SU-DHL-6 (cell line): ENCODE results near the gene AKR1C3.

ENCODE experiments used
- H2AFZ ChIP-seq: fragments of 200-600 bp; sonication (generic); 2 replicates; pipeline ENCODE4 v1.6.1; 2014; ENCODE audit warnings: low read depth, mild to moderate bottlenecking, moderate library complexity, mixed read lengths, antibody characterized with exemption, low read length; ENCODE audit not compliant: severe bottlenecking
- H3F3A ChIP-seq: fragments of 200-600 bp; shearing (Covaris generic); 2 replicates; pipeline ENCODE4 v1.6.0; 2016; ENCODE audit warnings: antibody characterized with exemption, mild to moderate bottlenecking; ENCODE audit not compliant: insufficient read depth
- H3K27ac ChIP-seq: fragments of 200-600 bp; sonication (generic); 2 replicates; pipeline ENCODE4 v1.5.1; 2016; ENCODE audit warnings: low read depth, mild to moderate bottlenecking, low read length, moderate library complexity, mixed read lengths
- H3K27me3 ChIP-seq: fragments of 200-600 bp; sonication (generic), shearing (Covaris generic); 2 replicates; pipeline ENCODE4 v1.6.0; 2014; ENCODE audit warnings: mild to moderate bottlenecking, low read length
- H3K36me3 ChIP-seq: fragments of 200-600 bp; sonication (generic); 2 replicates; pipeline ENCODE4 v1.6.1; 2014; ENCODE audit warnings: mild to moderate bottlenecking, low read length, mixed read lengths
- H3K4me2 ChIP-seq: fragments of 300-600, 200-600 bp; shearing (Covaris generic), sonication (generic); 2 replicates; pipeline ENCODE4 v1.6.0; 2014; ENCODE audit warnings: low read length, low read depth, mild to moderate bottlenecking; ENCODE audit not compliant: poor library complexity, severe bottlenecking
- H3K4me3 ChIP-seq: fragments of 200-600 bp; sonication (generic); 2 replicates; pipeline ENCODE4 v1.5.1; 2014; ENCODE audit warnings: antibody characterized with exemption, low read length, mild to moderate bottlenecking, mixed read lengths; ENCODE audit not compliant: insufficient read depth, poor library complexity, severe bottlenecking
- H3K79me2 ChIP-seq: fragments of 200-600 bp; sonication (generic); 2 replicates; pipeline ENCODE4 v1.6.1; 2014; ENCODE audit warnings: mild to moderate bottlenecking, low read length, moderate library complexity; ENCODE audit not compliant: insufficient read depth
- H3K9ac ChIP-seq: fragments of 200-600 bp; sonication (generic); 2 replicates; pipeline ENCODE4 v1.7.0; 2014; ENCODE audit warnings: mild to moderate bottlenecking, low read length
- H3K9me2 ChIP-seq: fragments of 200-600 bp; sonication (generic); replicated peaks from 2 replicates; pipeline ENCODE4 v1.6.1; 2014; ENCODE audit warnings: low read length; ENCODE audit not compliant: insufficient read depth
- H3K9me3 ChIP-seq: fragments of 200-600 bp; sonication (generic); 2 replicates; pipeline ENCODE4 v1.6.1; 2014; ENCODE audit warnings: low read length, mixed read lengths; ENCODE audit not compliant: insufficient read depth
- H4K20me1 ChIP-seq: fragments of 200-600 bp; sonication (generic); 2 replicates; pipeline ENCODE4 v1.6.1; 2014; ENCODE audit warnings: low read depth, mild to moderate bottlenecking, antibody characterized with exemption, low read length, moderate library complexity, mixed read lengths
- CTCF ChIP-seq: fragments of 200-600 bp; sonication (generic); IDR thresholded peaks from one replicate; pipeline ENCODE4 v1.5.1; 2017; ENCODE audit warnings: antibody characterized with exemption, mild to moderate bottlenecking, low read length, moderate library complexity; ENCODE audit not compliant: insufficient read depth, poor library complexity, severe bottlenecking
- EZH2phosphoT487 ChIP-seq: fragments of 200-600 bp; sonication (generic), shearing (Covaris generic); conservative IDR thresholded peaks from 2 replicates; pipeline ENCODE4 v1.6.1; 2018; ENCODE audit warnings: mild to moderate bottlenecking, antibody characterized with exemption, low read length, moderate library complexity, mixed read lengths

Gene AKR1C3

GRCh38 chr10:5146920-5147254 lies 52.7 kb downstream of the AKR1C3 start:
- no peak overlapping the region for H3K27ac ChIP-seq
- H3F3A ChIP-seq = no peaks in the 10 kb centered on the region
- no peaks in the 10 kb centered on the region for H4K20me1 ChIP-seq
- H3K27me3 ChIP-seq = no peaks in the 10 kb centered on the region
- no peak overlapping the region for H3K4me2 ChIP-seq
- TF ChIP-seq EZH2phosphoT487 (no peak), CTCF (no peak)
- no peak overlapping the region for H3K9ac ChIP-seq
- peaks cover 8% of the 10 kb centered on the region; the same call in 1 of the 2 replicates for H3K9me3 ChIP-seq
- H3K9me2 ChIP-seq = no peaks in the 10 kb centered on the region
- no peaks in the 10 kb centered on the region for H3K36me3 ChIP-seq
- H3K4me3 ChIP-seq = no peak overlapping the region
- no peaks in the 10 kb centered on the region for H3K79me2 ChIP-seq
- H2AFZ ChIP-seq = no peak overlapping the region

GRCh38 chr10:5147255-5147980 lies 53.2 kb downstream of the AKR1C3 start:
- Histone ChIP-seq H4K20me1 (no peaks in the 10 kb centered on the region), H3K27me3 (no peaks in the 10 kb centered on the region), H3F3A (no peaks in the 10 kb centered on the region), H3K9me2 (no peaks in the 10 kb centered on the region), H3K9ac (no peak overlapping the region), H3K36me3 (no peaks in the 10 kb centered on the region), H2AFZ (no peak overlapping the region), H3K4me3 (no peak overlapping the region), H3K27ac (no peak overlapping the region), H3K9me3 (peaks cover 8% of the 10 kb centered on the region; the same call in 1 of the 2 replicates), H3K79me2 (no peaks in the 10 kb centered on the region), H3K4me2 (no peak overlapping the region)
- TF ChIP-seq EZH2phosphoT487 (no peak), CTCF (no peak)

- H3F3A ChIP-seq = no peaks in the 10 kb centered on the region
- H3K79me2 ChIP-seq = no peaks in the 10 kb centered on the region
- no peaks in the 10 kb centered on the region for H3K9me2 ChIP-seq
- no peaks in the 10 kb centered on the region for H3K36me3 ChIP-seq
- no peaks in the 10 kb centered on the region for H4K20me1 ChIP-seq
- no peaks in the 10 kb centered on the region for H3K27me3 ChIP-seq
- peaks cover 8% of the 10 kb centered on the region; the same call in 1 of the 2 replicates for H3K9me3 ChIP-seq
- TF ChIP-seq EZH2phosphoT487 = no peak
- TF ChIP-seq CTCF = no peak
- H3K9ac ChIP-seq = no peak overlapping the region
- no peak overlapping the region for H3K4me3 ChIP-seq
- no peak overlapping the region for H2AFZ ChIP-seq
- H3K4me2 ChIP-seq = no peak overlapping the region
- no peak overlapping the region for H3K27ac ChIP-seq
Measured at GRCh38 chr10:5147981-5148677, 53.9 kb downstream of the AKR1C3 start.
